Tongue (tissue), 2 donors: Measurements from ENCODE around the gene DNAAF5. TPM values are rescaled to one million over a fixed set of nuclear protein-coding genes. Genes with fewer than 3 reads are reported as not detected.

Source experiments
- DNase-seq: peaks from one replicate; pipeline ENCODE4 v3.0.0-alpha.2; 2015
- total RNA-seq: library from RNA; depleted of rRNA; stranded (reverse); fragments of >200 nt; gene quantifications from one replicate; pipeline ENCODE4 v1.2.3, GENCODE V29; 2014

Gene DNAAF5
- total RNA-seq, 1 donor from 2014 or later = 22.5 TPM

DNA sequence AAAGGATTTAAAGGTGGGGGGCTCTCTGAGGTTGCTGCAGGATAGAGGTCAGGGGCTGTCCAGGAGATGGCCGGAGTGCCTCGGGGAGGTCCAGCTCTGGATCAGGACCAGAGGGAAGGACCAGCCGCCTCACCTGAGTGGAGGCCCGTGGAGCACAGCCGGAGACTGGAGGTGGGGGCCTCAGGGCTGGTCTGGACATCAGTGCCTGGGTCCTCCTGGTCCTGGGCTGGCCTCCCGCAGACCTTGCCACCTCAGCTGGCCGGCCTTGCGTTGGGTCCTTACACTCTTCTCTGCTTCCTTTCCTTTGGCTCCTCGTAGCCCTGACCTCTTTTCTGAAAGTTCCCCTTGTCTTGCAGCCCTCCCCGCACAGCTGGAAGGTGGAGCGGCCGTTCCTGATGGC lies 107.8 kb downstream of the DNAAF5 start:
- no peak for DNase-seq

DNA sequence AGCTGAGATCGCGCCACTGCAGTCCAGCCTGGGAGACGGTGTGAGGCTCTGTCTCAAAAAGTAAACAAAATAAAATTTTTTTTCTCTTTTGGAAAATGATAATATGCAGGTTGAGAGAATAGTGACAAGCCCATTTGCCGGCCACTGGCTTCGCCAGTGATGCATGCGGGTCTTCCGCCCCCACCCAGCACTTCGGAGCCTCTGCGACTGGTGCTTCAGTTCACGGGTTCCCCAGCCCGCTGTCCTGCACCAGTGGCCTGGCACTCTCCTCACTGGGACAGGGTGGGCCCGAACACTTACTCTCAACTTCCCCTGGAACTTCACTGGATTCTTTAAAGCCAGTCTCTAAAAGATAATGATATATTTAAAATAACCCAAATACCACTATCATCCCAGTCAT lies 108.5 kb downstream of the DNAAF5 start:
- DNase-seq = no peak

DNA sequence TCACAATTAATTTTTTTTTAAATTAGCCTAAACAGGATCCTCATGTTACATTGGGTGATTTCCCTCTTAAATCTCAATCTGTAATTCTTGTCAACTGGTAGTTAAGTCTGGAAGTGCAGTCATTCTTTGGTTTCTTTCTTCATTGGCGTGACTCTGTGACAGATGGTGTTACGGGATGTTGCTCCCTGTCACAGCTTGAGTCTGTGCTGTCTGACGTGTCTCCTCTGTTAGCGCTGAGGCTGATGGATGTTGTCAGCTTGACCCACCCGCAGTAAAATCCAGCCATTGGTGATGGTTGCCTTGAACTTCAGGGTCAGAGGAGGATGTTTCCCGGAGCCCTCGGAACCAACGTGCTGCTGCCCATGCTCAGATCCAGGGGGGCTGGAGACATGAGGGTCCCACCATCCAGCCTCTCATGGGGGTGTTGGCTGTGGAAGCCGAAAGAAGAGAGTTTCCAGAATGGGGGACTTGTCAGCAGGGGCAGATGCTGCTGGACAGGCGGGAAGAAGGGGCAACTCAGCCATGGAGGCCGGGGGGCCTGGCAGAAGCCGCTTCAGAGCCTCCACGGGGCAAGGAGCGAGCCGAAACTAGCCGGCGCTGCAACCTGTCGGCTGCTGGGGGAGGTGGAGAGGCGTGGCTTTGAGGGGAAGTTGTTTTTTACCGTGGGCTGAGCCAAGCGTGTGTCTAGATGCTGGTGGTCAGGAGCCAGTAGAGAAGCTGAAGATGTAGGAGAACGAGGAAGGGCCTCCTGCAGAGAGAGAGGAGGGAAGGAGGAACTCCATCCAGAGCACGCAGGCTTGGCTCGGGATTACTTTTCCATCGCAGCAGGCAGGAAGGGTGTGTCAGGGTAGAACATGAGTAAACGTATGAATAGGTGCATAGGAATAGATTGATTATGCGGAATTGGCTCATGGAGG lies 109.2 kb downstream of the DNAAF5 start:
- no peak for DNase-seq

Other genes starting within 250 kb of the DNAAF5 start
- 50.6 TPM for gene PDGFA, start 206.9 kb upstream of the DNAAF5 start, total RNA-seq
- gene PRKAR1B, start 582 bp downstream of the DNAAF5 start, total RNA-seq = 28.4 TPM
- 682 TPM for gene SUN1, start 105.8 kb downstream of the DNAAF5 start, total RNA-seq
- 58.3 TPM for gene GET4, start 149.9 kb downstream of the DNAAF5 start, total RNA-seq
- gene ADAP1, start 228.0 kb downstream of the DNAAF5 start, total RNA-seq = 1.6 TPM
- 13.7 TPM for gene COX19, start 248.8 kb downstream of the DNAAF5 start, total RNA-seq